WTC11 (cell line): Measurements from ENCODE around the gene SGMS1. TPM values are rescaled to one million over a fixed set of nuclear protein-coding genes. Genes with fewer than 3 reads are reported as not detected.
A peak's percentile ranks its signal among the peaks of the same experiment; 100 is the strongest.

ENCODE experiments used
- ATAC-seq: fragments of 200-7000 bp; cut with Tn5 transposase; 2 replicates; pipeline ENCODE4 v1.10.0; 2021; ENCODE audit warnings: mild to moderate bottlenecking, moderate library complexity
- CTCF ChIA-PET: fragments of 300-600 bp; sonication (Branson Sonifier 250); formaldehyde crosslinking; loops from one replicate; lab custom pipeline; 2021; ENCODE audit warnings: antibody characterized with exemption; lab: Charles Lee
- POLR2A ChIA-PET: fragments of 350-600 bp; sonication (Branson Sonifier 250); formaldehyde crosslinking; loops from one replicate; lab custom pipeline; 2021; ENCODE audit warnings: antibody characterized with exemption; lab: Charles Lee
- DNase-seq: peaks from one replicate; pipeline ENCODE4 v3.0.0; 2021; ENCODE audit warnings: low spot score
- H3K27ac Mint-ChIP-seq: 2 replicates; pipeline ENCODE4 v1.8.0; 2021; ENCODE audit warnings: mixed read lengths
- H3K27me3 Mint-ChIP-seq: 2 replicates; pipeline ENCODE4 v1.8.0; 2021; ENCODE audit warnings: low read depth, mild to moderate bottlenecking, moderate library complexity, mixed read lengths
- H3K36me3 Mint-ChIP-seq: 2 replicates; pipeline ENCODE4 v1.8.0; 2021; ENCODE audit warnings: mixed read lengths
- H3K4me1 Mint-ChIP-seq: 2 replicates; pipeline ENCODE4 v1.8.0; 2022; ENCODE audit warnings: mixed read lengths
- H3K4me3 Mint-ChIP-seq: 2 replicates; pipeline ENCODE4 v1.8.0; 2021; ENCODE audit warnings: mild to moderate bottlenecking, moderate library complexity, mixed read lengths
- H3K9me3 Mint-ChIP-seq: 2 replicates; pipeline ENCODE4 v1.8.0; 2021; ENCODE audit warnings: mixed read lengths
- AFF4 ChIP-seq: sonication (generic); formaldehyde crosslinking; IDR thresholded peaks from 2 replicates; pipeline ENCODE4 v1.8.1; 2023; ENCODE audit warnings: mild to moderate bottlenecking, missing genetic modification reagents, borderline replicate concordance
- CREM ChIP-seq: sonication (generic); formaldehyde crosslinking; IDR thresholded peaks from 2 replicates; pipeline ENCODE4 v1.8.1; 2022; ENCODE audit warnings: mild to moderate bottlenecking, missing genetic modification reagents, moderate library complexity
- FOXP4 ChIP-seq: sonication (generic); formaldehyde crosslinking; IDR thresholded peaks from 2 replicates; pipeline ENCODE4 v1.8.0; 2022; ENCODE audit warnings: mild to moderate bottlenecking, missing genetic modification reagents
- GRHL2 ChIP-seq: fragments of 250-450 bp; sonication (Bioruptor Pico); IDR thresholded peaks from 2 replicates; pipeline ENCODE4 v1.8.0; 2022; ENCODE audit warnings: mild to moderate bottlenecking, moderate library complexity; ENCODE audit not compliant: insufficient replicate concordance, severe bottlenecking
- IRF2 ChIP-seq: sonication (generic); formaldehyde crosslinking; IDR thresholded peaks from 2 replicates; pipeline ENCODE4 v1.8.0; 2022; ENCODE audit warnings: low read depth, missing genetic modification reagents, borderline replicate concordance
- MAX ChIP-seq: sonication (generic); formaldehyde crosslinking; IDR thresholded peaks from 2 replicates; pipeline ENCODE4 v1.8.0; 2022; ENCODE audit warnings: mild to moderate bottlenecking, missing genetic modification reagents
- NR3C1 ChIP-seq: sonication (generic); formaldehyde crosslinking; conservative IDR thresholded peaks from 2 replicates; pipeline ENCODE4 v1.8.1; 2023; ENCODE audit warnings: low read depth, mild to moderate bottlenecking, missing genetic modification reagents
- PRRX2 ChIP-seq: fragments of 250-450 bp; sonication (Bioruptor Pico); IDR thresholded peaks from 2 replicates; pipeline ENCODE4 v1.8.0; 2021; ENCODE audit warnings: mild to moderate bottlenecking
- SMAD3 ChIP-seq: sonication (generic); formaldehyde crosslinking; IDR thresholded peaks from 2 replicates; pipeline ENCODE4 v1.8.0; 2022; ENCODE audit warnings: missing genetic modification reagents, mild to moderate bottlenecking, borderline replicate concordance
- SMAD4 ChIP-seq: sonication (generic); formaldehyde crosslinking; IDR thresholded peaks from 2 replicates; pipeline ENCODE4 v1.8.0; 2022; ENCODE audit warnings: mild to moderate bottlenecking, missing genetic modification reagents
- ZBTB43 ChIP-seq: sonication (generic); formaldehyde crosslinking; IDR thresholded peaks from 2 replicates; pipeline ENCODE4 v1.8.1; 2023; ENCODE audit warnings: mild to moderate bottlenecking, missing genetic modification reagents
- ZNF232 ChIP-seq: sonication (generic); formaldehyde crosslinking; IDR thresholded peaks from 2 replicates; pipeline ENCODE4 v1.8.0; 2022; ENCODE audit warnings: mild to moderate bottlenecking, missing genetic modification reagents
- total RNA-seq: library from RNA; stranded (reverse); gene quantifications from 3 replicates; pipeline ENCODE4 v1.2.3, GENCODE V29; 2021
- TF ChIP-seq, protein P1 (sequence below): fragments of 250-450 bp; sonication (Bioruptor Pico); IDR thresholded peaks from 2 replicates; pipeline ENCODE4 v2.1.2; 2022; ENCODE audit warnings: mild to moderate bottlenecking, moderate library complexity
- TF ChIP-seq, protein P2 (sequence below): sonication (generic); formaldehyde crosslinking; conservative IDR thresholded peaks from 2 replicates; pipeline ENCODE4 v1.8.1; 2022; ENCODE audit warnings: mild to moderate bottlenecking, missing genetic modification reagents
- TF ChIP-seq, protein P3 (sequence below): fragments of 200-600 bp; IDR thresholded peaks from 2 replicates; pipeline ENCODE4 v1.8.0; 2022; ENCODE audit warnings: antibody characterized with exemption
- TF ChIP-seq, protein P4 (sequence below): sonication (generic); formaldehyde crosslinking; IDR thresholded peaks from 2 replicates; pipeline ENCODE4 v1.8.1; 2022; ENCODE audit warnings: mild to moderate bottlenecking, missing genetic modification reagents, moderate library complexity, borderline replicate concordance

Gene SGMS1
- total RNA-seq, 1 experiment from 2014 or later: 13.2 TPM

GRCh38 chr10:50275650-50276235 lies 348.0 kb downstream of the SGMS1 start:
- no peak for TF ChIP-seq ZBTB43 (CRISPR knock-in tag)
- no peak for TF ChIP-seq NR3C1
- TF ChIP-seq, protein P1, sequence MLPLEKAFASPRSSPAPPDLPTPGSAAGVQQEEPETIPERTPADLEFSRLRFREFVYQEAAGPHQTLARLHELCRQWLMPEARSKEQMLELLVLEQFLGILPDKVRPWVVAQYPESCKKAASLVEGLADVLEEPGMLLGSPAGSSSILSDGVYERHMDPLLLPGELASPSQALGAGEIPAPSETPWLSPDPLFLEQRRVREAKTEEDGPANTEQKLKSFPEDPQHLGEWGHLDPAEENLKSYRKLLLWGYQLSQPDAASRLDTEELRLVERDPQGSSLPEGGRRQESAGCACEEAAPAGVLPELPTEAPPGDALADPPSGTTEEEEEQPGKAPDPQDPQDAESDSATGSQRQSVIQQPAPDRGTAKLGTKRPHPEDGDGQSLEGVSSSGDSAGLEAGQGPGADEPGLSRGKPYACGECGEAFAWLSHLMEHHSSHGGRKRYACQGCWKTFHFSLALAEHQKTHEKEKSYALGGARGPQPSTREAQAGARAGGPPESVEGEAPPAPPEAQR (CRISPR knock-in tag): no peak
- TF ChIP-seq GRHL2: no peak
- TF ChIP-seq FOXP4 (CRISPR knock-in tag): no peak
- ChIA-PET CTCF (interaction anchor here (0.6 to 1.9 kb wide), 25 partner anchors 9 to 1037 kb away, joined by 3 to 11 read pairs (median 3); no protein-coding TSS in a partner anchor), POLR2A (no interaction called here)
- no peak overlapping the region for H3K27ac Mint-ChIP-seq
- 0 out of 2 replicates have a peak, but pooled peaks cover 4% of the 10 kb centered on the region for H3K9me3 Mint-ChIP-seq
- H3K4me1 Mint-ChIP-seq: peaks cover 10% of the 10 kb centered on the region
- DNase-seq (peak; percentile 45), ATAC-seq (peak; percentile 53; the same call in 1 of the 2 replicates)
- H3K4me3 Mint-ChIP-seq: no peak overlapping the region
- peaks cover 5% of the 10 kb centered on the region; the same call in 1 of the 2 replicates for H3K27me3 Mint-ChIP-seq
- no peaks in the 10 kb centered on the region for H3K36me3 Mint-ChIP-seq

- H3K4me3 Mint-ChIP-seq: no peak overlapping the region
- ChIA-PET POLR2A (no interaction called here), CTCF (no interaction called here)
- peaks cover 5% of the 10 kb centered on the region; the same call in 1 of the 2 replicates for H3K27me3 Mint-ChIP-seq
- DNase-seq: no peak
- H3K4me1 Mint-ChIP-seq: no peaks in the 10 kb centered on the region
- H3K27ac Mint-ChIP-seq: no peak overlapping the region
- no peak for ATAC-seq
- H3K9me3 Mint-ChIP-seq: 0 out of 2 replicates have a peak, but pooled peaks cover 4% of the 10 kb centered on the region
- H3K36me3 Mint-ChIP-seq: no peaks in the 10 kb centered on the region
- TF ChIP-seq SMAD4 (no peak), IRF2 (CRISPR knock-in tag) (no peak), AFF4 (CRISPR knock-in tag) (no peak), ZNF232 (CRISPR knock-in tag) (no peak), SMAD3 (CRISPR knock-in tag) (no peak), CREM (CRISPR knock-in tag) (no peak), PRRX2 (CRISPR knock-in tag) (no peak), MAX (CRISPR knock-in tag) (no peak), ZBTB43 (CRISPR knock-in tag) (no peak)
- TF ChIP-seq, protein P2, sequence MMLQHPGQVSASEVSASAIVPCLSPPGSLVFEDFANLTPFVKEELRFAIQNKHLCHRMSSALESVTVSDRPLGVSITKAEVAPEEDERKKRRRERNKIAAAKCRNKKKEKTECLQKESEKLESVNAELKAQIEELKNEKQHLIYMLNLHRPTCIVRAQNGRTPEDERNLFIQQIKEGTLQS (CRISPR knock-in tag): no peak
- TF ChIP-seq, protein P3, sequence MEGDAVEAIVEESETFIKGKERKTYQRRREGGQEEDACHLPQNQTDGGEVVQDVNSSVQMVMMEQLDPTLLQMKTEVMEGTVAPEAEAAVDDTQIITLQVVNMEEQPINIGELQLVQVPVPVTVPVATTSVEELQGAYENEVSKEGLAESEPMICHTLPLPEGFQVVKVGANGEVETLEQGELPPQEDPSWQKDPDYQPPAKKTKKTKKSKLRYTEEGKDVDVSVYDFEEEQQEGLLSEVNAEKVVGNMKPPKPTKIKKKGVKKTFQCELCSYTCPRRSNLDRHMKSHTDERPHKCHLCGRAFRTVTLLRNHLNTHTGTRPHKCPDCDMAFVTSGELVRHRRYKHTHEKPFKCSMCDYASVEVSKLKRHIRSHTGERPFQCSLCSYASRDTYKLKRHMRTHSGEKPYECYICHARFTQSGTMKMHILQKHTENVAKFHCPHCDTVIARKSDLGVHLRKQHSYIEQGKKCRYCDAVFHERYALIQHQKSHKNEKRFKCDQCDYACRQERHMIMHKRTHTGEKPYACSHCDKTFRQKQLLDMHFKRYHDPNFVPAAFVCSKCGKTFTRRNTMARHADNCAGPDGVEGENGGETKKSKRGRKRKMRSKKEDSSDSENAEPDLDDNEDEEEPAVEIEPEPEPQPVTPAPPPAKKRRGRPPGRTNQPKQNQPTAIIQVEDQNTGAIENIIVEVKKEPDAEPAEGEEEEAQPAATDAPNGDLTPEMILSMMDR: no peak
- TF ChIP-seq, protein P4, sequence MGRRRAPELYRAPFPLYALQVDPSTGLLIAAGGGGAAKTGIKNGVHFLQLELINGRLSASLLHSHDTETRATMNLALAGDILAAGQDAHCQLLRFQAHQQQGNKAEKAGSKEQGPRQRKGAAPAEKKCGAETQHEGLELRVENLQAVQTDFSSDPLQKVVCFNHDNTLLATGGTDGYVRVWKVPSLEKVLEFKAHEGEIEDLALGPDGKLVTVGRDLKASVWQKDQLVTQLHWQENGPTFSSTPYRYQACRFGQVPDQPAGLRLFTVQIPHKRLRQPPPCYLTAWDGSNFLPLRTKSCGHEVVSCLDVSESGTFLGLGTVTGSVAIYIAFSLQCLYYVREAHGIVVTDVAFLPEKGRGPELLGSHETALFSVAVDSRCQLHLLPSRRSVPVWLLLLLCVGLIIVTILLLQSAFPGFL (CRISPR knock-in tag): no peak
Observed at GRCh38 chr10:50272531-50272930, 351.2 kb downstream of the SGMS1 start.
